GM19351 (cell line): ENCODE data around the gene DDC.
A peak's percentile ranks its signal among the peaks of the same experiment; 100 is the strongest.

ENCODE experiments used
- ATAC-seq: cut with Tn5 transposase; IDR thresholded peaks from one replicate; pipeline ENCODE4 v1.9.1; 2021; ENCODE audit warnings: mild to moderate bottlenecking, moderate library complexity; ENCODE audit not compliant: unreplicated experiment

Gene DDC

GRCh38 chr7:50491943-50492342, 73.3 kb downstream of the DDC start:
- no peak for ATAC-seq

- ATAC-seq = no peak
These were observed 74.0 kb downstream of the DDC start for GRCh38 chr7:50491209-50491608.

- ATAC-seq = no peak
These were observed 76.8 kb downstream of the DDC start for GRCh38 chr7:50488379-50488778.

GRCh38 chr7:50486512-50486911, 78.7 kb downstream of the DDC start:
- no peak for ATAC-seq

- no peak for ATAC-seq
These were observed 83.3 kb downstream of the DDC start for GRCh38 chr7:50481867-50482266.

- ATAC-seq = no peak
These were observed 84.4 kb downstream of the DDC start for GRCh38 chr7:50480797-50481196.

GRCh38 chr7:50479743-50480517, 85.3 kb downstream of the DDC start:
- ATAC-seq = no peak

- ATAC-seq = no peak
These were observed 87.6 kb downstream of the DDC start for GRCh38 chr7:50477640-50478039.

- ATAC-seq = no peak
These were observed 88.1 kb downstream of the DDC start for GRCh38 chr7:50476953-50477625.

- ATAC-seq = peak; percentile 59
These were observed 89.9 kb downstream of the DDC start for GRCh38 chr7:50475340-50475739.

- no peak for ATAC-seq
These were observed 90.6 kb downstream of the DDC start for GRCh38 chr7:50474382-50475160.

GRCh38 chr7:50473531-50473930, 91.7 kb downstream of the DDC start:
- no peak for ATAC-seq

- ATAC-seq = no peak
These were observed 92.8 kb downstream of the DDC start for GRCh38 chr7:50472427-50472826.

GRCh38 chr7:50471970-50472369, 93.2 kb downstream of the DDC start:
- no peak for ATAC-seq

- no peak for ATAC-seq
These were observed 94.7 kb downstream of the DDC start for GRCh38 chr7:50470250-50471163.

- no peak for ATAC-seq
These were observed 96.0 kb downstream of the DDC start for GRCh38 chr7:50469181-50469580.

GRCh38 chr7:50467817-50468610, 97.2 kb downstream of the DDC start:
- ATAC-seq = peak; percentile 93

- no peak for ATAC-seq
These were observed 98.2 kb downstream of the DDC start for GRCh38 chr7:50466815-50467585.

- ATAC-seq = no peak
These were observed 102.2 kb downstream of the DDC start for GRCh38 chr7:50463035-50463434.
